Mesothelial cell of epicardium (in vitro differentiated cells): ENCODE results near the gene AK2. TPM values are rescaled to one million over a fixed set of nuclear protein-coding genes. Genes with fewer than 3 reads are reported as not detected.
A peak's percentile ranks its signal among the peaks of the same experiment; 100 is the strongest.

Source experiments
- DNase-seq, 2 experiments: peaks; one replicate each; pipeline ENCODE4 v3.0.0; 2021; ENCODE audit warnings: low spot score in 2 of 2; ENCODE audit not compliant: unreplicated experiment in 2 of 2
- H3K27ac Mint-ChIP-seq: 2 replicates; pipeline ENCODE4 v1.8.0; 2021; ENCODE audit warnings: mixed read lengths
- H3K27me3 Mint-ChIP-seq: 2 replicates; pipeline ENCODE4 v1.8.0; 2021; ENCODE audit warnings: low read depth, mixed read lengths
- H3K36me3 Mint-ChIP-seq: 2 replicates; pipeline ENCODE4 v1.8.0; 2021; ENCODE audit warnings: mixed read lengths
- H3K4me1 Mint-ChIP-seq: 2 replicates; pipeline ENCODE4 v1.8.0; 2021; ENCODE audit warnings: mixed read lengths
- H3K4me3 Mint-ChIP-seq: 2 replicates; pipeline ENCODE4 v1.8.0; 2021; ENCODE audit warnings: mild to moderate bottlenecking, moderate library complexity, mixed read lengths
- H3K9me3 Mint-ChIP-seq: 2 replicates; pipeline ENCODE4 v1.8.0; 2021; ENCODE audit warnings: mixed read lengths
- CTCF ChIP-seq: fragments of 200-600 bp; sonication (generic); IDR thresholded peaks from one replicate; pipeline ENCODE4 v1.5.0; 2021; ENCODE audit warnings: antibody characterized with exemption; ENCODE audit not compliant: unreplicated experiment
- total RNA-seq: library from RNA; stranded (reverse); gene quantifications from 3 replicates; pipeline ENCODE4 v1.2.1, GENCODE V29; 2021

AK2 gene
- total RNA-seq, 1 donor from 2014 or later = 139 TPM

- Mint-ChIP-seq H3K36me3 (no peaks in the 10 kb centered on the region), H3K27me3 (peaks cover 3% of the 10 kb centered on the region), H3K9me3 (no peaks in the 10 kb centered on the region), H3K4me3 (peak overlapping the region; percentile 78), H3K4me1 (peaks cover 33% of the 10 kb centered on the region), H3K27ac (peak overlapping the region; percentile 98)
- TF ChIP-seq CTCF = no peak
- no peak for DNase-seq
Observed at GRCh38 chr1:32965251-32965747, 71.4 kb downstream of the AK2 start.

GRCh38 chr1:32964461-32965250, 72.0 kb downstream of the AK2 start, which contains the start of gene RNF19B:
Gene RNF19B (minus strand): TSS chr1:32964809. CDS start chr1:32964685, 124 bp downstream.
- DNase-seq = peak; percentile 89 to 93
- H3K27me3 Mint-ChIP-seq = peaks cover 3% of the 10 kb centered on the region
- peaks cover 32% of the 10 kb centered on the region for H3K4me1 Mint-ChIP-seq
- peak; percentile 32 for TF ChIP-seq CTCF
- no peaks in the 10 kb centered on the region for H3K9me3 Mint-ChIP-seq
- no peaks in the 10 kb centered on the region for H3K36me3 Mint-ChIP-seq
- peak within 1 kb of the TSS; percentile 78 for H3K4me3 Mint-ChIP-seq
- H3K27ac Mint-ChIP-seq = peak within 1 kb of the TSS; percentile 98

GRCh38 chr1:32963746-32964460, 72.8 kb downstream of the AK2 start:
- Mint-ChIP-seq H3K27ac (peak overlapping the region; percentile 79), H3K4me1 (peaks cover 28% of the 10 kb centered on the region), H3K4me3 (peak overlapping the region; percentile 76), H3K36me3 (no peaks in the 10 kb centered on the region), H3K27me3 (peaks cover 3% of the 10 kb centered on the region), H3K9me3 (no peaks in the 10 kb centered on the region)
- no peak for TF ChIP-seq CTCF
- peak; percentile 55 to 76 for DNase-seq

- Mint-ChIP-seq H3K9me3 (no peaks in the 10 kb centered on the region), H3K4me1 (peaks cover 33% of the 10 kb centered on the region)
- TF ChIP-seq CTCF = no peak
Observed at GRCh38 chr1:32962248-32962896, 74.3 kb downstream of the AK2 start.

GRCh38 chr1:32960819-32961355, 75.8 kb downstream of the AK2 start:
- DNase-seq = no peak
- no peak for TF ChIP-seq CTCF
- Mint-ChIP-seq H3K27ac (no peak overlapping the region), H3K27me3 (no peaks in the 10 kb centered on the region), H3K36me3 (no peaks in the 10 kb centered on the region), H3K4me1 (peaks cover 33% of the 10 kb centered on the region), H3K4me3 (no peak overlapping the region), H3K9me3 (no peaks in the 10 kb centered on the region)

More at GRCh38 chr1:32962248-32962896, 74.3 kb downstream of the AK2 start:
- Mint-ChIP-seq H3K27ac (peak overlapping the region; percentile 2), H3K4me3 (peak overlapping the region; percentile 76), H3K27me3 (no peaks in the 10 kb centered on the region), H3K36me3 (no peaks in the 10 kb centered on the region)
- no peak for DNase-seq
